GM19455 (cell line): Measurements from ENCODE around the gene FBXL15.

Experiments used
- ATAC-seq: cut with Tn5 transposase; IDR thresholded peaks from one replicate; pipeline ENCODE4 v1.9.1; 2021; ENCODE audit not compliant: unreplicated experiment

The FBXL15 gene

DNA sequence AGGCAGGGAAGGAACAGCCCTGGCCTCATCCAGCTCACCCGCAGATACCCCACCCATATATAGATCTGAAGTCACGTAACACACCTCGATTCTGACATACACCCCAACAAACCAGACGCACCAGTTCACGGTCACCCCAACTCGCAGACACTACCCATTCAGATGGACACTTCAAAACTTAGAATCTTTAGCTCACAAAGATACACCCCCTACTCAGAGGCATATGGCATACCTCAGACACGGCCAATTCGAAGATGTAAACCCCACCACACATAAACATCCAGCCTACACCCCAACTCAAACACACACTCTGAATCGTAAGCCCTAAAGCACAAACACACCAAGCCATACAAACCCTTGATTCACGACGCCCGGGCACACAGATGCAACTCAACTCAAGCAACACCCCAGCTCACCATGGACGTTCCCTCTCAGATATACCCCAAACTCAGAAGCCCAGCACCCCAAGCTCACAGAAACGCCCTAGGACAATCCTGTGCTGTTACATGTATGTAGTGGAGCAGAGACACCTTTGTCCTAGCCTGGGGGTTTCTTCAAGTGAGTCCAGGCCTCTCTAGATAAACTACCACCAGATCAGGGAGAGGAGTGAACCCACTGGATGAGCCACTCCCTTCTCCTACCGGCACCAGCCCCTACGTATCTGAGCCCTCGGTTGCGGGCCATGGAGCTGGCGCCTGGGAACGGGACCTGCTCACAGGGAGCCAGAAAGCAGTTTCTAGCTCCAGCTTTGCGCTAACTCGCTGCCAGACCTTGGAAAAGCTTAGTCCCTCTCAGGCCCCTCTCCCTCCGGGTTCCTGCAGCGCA is 10.8 kb upstream of the FBXL15 start:
- ATAC-seq: no peak

DNA sequence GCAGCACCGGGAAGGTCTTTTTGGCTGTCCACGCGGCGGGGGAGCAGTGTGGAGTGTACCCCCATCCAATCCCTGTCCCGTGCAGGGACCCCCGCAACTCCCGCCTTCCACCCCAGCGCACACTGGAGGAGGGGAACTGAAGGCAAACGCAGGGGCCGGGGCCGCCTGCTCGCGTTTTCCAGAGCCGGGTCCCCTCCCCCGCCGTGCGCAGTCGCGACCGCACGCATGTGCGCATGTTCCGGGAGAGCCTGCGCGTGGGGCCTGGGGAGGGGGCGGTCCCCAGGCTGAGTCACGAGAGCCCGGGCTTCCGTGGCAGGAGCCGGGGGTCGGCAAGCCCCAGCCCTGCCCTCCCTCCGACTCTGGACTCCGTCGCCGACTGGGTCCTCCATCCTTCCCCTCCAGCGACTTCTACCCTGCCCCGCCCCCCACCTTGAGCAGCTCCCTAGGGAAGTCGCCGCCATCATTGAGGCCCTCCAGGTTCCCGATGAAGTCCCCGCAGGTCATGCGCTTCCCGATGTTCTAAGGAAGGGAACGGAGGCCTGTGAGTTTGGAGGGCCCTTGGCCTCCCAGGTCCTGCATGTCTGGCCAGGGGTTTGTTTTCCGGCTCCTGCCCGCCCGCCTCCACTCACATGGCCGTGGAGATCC is 10.1 kb upstream of the FBXL15 start:
- ATAC-seq: no peak

DNA sequence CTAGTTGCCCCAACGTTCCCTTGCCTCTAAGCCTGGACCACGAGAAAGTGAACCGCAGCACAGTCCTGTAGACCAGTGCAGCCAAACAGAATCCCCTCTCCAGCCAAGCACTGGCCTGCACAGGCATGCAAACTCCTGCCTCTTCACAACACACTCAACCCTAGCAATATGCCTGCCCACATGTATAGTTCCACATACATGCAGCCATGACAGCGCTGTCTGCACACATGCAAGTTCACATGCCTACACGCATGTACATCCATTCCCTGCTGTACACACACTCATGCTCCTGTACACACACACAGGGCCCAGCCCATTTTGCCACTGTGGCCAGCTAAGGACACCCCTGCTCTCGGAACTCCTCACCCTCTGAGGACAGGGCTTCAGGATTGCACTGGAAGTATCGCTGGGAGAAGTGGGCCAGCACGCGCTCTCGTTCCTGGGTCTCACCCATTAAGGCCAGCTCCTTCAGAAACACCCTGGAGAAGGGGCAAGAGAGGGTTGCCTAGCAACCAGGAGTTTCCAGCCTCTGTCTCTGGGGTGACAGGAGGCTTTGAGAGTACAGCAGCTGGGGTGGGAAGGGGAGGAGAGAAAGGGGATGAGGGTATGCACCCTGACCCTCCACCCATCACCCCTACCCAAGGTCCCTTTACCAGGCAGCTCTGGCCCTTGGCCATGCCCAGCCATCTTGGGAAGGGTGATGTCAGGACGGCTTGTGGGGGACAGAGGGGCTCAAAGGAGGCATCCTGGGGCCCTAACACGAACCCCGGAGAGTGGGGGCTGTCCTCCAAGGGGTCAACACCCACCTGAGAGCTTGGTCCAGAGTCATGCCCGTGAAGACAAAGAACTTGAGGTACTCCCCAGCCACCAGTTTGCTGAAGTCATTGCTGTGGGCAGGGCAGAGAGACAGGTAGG is 9.0 kb upstream of the FBXL15 start:
- ATAC-seq: no peak

DNA sequence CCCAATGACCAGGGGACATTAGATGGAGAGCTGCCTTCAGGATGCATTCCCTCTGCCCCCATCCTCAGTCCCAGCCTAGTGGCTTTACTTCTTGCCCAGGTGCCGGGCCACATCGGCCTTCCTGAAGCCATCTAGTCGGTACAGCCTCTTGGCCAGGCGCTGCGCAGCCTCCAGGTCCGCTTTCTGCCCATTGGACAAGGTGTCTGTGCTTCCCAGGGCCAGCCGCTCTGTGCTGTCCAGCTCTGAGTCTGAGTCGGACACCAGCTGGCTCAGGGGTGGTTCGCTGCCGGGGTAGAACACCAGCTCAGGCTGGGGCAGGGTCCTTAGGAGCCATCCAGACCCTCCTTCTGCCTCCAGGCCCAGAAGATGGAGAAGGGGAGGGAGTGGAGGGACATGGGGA is 8.3 kb upstream of the FBXL15 start:
- no peak for ATAC-seq

DNA sequence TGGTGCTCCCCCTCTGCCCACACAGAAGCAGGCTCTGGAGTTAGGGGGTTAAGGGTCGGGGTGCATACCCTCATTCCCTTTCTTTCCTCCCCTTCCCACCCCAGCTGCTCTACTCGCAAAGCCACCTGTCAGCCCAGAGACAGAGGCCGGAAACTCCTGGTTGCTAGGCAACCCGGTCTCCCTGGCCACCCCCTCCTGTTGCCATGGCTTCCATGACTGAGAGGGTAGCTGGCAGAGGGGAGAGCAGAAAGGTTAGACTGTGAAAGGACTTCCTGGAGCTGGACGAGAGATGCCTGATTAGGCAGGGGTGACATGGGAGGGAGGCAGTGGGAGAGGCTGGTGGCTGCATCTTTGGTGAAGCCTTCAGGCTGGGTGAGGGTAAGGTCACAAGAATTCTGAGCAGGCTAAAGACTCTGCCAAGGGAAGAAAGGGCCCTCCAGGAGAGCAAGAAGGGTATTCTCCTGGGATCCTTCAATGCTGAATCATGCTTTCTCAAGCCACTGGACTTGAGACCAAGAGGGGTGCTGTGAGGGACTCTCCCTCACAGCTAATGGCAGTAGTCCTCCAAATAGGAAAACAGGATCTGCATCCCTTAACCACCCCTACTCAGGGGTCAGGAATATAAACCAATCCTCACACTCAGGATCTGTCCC is 7.5 kb upstream of the FBXL15 start:
- no peak for ATAC-seq

DNA sequence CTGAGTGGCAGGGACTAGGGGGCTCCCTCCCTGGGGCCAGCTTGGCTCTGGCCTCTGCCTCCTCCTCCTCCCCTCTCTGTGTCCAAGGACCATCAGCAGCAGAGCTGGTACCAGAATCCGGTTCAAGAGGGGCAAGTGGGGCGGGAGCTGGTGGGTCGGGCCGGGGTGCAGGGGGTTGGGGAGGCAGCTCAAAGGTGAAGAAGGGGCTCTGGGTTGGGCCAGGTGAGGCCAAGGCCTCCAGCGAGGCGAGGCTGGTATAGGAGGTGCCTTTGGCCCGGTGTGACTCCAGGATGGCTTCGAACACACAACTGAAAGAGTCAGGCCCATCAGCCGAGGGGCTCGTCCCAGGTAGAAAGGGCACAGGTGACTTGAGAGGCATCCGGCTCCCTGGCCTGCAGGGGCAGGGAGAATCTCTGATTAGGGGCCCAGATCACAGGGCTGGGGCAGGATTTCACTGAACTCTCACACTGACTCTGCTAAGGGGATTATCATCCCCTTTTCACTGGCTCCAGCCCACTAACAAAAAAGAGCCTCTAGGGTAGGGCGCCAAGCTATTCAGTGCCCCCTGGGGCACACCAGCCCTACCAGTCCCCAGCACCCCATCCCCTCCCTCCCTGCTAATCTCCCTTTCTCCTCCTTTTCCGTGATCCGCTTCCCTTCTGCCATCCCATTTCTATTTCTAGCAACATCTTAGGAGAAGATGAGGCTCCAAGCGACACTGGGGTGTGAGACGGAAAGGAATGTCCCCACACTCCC is 6.7 kb upstream of the FBXL15 start:
- ATAC-seq: no peak

DNA sequence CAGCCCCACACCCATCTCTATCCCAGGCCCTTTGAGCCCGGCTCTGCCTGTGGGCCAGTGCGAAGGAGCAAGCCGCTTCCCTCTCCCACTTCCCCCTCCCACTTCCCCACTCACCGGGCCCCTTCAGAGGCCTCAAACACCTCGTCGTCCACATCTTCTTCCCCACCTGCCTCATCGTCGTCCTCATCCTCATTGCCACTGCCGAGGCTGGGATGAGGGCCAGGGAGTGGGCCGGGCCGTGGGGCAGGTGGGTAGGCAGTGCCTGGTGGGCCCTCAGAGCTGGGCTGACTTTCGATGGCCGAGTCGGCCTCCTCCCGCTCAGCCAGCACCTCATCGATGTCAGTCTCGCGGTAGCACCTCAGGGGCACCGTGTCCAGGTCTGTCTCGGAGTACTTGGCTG is 5.9 kb upstream of the FBXL15 start:
- no peak for ATAC-seq

DNA sequence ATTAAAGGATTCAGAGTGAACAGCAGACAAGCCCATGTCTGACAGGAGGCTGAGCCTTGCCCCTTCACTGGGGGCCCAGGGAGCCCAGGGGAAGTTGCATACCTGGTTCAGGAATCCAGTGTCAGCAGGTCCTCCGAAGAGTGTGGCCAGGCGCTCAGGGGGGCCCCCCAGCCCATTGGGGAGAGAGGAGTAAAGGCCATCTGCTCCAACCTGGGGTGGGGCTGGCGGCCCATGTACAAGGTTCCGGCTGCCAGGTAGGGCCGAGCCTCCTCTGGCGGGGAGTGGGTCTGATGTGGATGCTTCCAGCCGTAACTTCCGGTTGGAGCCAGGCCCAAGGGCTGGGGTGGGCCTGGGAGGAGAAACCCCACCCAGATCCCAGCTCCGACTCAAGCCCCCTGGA is 4.4 kb upstream of the FBXL15 start:
- no peak for ATAC-seq

DNA sequence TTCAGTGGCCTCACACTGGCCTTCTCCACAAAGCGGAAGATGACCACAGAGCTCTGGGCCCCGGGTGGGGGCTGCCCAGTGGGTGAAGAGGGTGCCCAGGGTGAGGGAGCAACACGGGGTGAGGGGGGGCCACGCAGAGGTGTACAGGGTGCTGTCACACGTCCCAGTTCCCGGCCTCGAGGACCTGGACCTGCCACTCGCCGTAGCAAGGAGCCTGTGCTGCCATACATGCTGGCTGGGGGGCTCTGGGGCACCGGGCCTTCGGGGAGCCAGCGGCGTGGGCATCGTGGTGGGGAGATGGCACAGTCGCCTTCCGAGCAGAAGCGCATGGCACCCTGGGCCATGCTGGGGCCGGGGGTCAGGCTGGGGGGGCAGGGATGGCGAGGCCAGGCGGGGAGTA is 3.9 kb upstream of the FBXL15 start:
- ATAC-seq: no peak

DNA sequence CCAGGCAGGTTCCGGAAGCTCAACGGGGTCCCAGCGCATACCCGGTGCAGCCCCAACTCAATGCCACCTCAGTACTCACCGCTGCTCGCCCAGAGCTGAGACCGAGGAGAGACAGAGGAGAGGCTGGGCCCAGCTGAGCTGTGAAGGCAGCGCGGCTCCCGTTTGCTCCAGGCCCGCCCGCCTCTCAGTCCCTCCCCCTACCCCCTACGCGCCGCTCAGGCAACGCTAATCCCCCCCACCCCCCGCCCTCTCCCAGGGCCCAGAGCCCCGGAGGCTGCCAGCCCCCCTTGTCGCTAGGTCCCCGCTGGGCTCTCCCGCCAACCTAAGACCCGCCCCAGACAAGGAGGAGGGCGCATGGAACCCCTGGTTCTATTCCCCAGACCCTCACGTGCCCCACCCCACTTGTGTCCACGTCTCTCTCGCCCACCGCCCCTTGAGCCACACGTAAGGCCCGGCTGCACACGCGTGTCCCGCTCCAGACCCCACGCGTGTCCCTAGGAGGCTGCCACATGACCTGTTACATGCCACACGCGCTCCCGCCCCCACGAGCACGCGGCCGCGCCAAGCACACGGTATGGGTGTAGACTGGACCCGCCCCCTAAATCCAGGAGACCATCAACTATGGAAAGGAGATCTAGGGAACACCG is 1.9 kb upstream of the FBXL15 start, which contains the start of gene PSD:
TSS of gene PSD (minus strand) at position 164 of the 647 bp plus-strand sequence. CDS start 1,747 bp downstream, outside the sequence.
- ATAC-seq: no peak

DNA sequence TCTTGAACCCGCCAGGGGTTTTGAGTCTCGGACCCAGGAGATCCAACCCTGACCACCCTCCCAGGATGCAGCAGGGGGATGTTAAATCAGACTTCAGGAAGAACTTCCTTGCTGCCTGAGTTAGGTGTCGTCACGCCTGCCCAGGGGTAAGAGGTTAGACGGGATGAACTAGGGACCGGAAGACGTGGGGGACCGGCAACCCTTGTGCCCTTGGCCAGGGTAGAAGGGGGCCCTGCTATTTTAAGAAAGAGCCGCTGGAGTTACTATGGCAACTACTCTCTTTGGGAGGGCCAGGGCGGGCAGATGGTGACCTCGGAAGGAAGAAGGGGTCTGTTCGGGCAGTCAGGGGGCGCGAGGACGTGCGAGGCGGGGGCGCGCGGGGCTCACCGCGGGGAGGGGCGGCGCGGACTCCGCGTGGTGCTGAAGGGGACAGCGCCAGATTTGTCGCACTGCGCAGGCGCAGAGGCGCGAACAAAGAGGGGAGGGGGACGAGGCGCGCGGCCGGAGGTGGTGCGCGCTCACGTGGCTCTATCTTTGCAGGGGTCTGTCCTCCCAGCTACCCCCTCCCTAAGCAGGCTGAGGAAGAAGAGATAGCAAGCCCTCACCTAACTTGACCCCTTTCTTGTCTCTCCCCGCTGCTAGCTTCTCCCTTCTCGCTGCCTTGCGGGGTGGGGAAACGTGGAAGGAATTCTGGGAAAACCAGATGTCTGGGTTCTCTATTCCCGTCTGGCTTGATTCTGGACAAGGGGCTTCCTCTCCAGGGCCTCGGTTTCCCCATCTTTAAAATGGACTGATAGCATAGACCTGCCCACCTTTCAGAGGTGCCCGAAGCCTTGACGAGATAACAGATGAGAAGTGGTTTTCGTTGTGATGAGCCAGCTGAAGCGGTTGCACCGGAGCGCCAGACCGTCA is 1.1 kb upstream of the FBXL15 start:
- no peak for ATAC-seq

DNA sequence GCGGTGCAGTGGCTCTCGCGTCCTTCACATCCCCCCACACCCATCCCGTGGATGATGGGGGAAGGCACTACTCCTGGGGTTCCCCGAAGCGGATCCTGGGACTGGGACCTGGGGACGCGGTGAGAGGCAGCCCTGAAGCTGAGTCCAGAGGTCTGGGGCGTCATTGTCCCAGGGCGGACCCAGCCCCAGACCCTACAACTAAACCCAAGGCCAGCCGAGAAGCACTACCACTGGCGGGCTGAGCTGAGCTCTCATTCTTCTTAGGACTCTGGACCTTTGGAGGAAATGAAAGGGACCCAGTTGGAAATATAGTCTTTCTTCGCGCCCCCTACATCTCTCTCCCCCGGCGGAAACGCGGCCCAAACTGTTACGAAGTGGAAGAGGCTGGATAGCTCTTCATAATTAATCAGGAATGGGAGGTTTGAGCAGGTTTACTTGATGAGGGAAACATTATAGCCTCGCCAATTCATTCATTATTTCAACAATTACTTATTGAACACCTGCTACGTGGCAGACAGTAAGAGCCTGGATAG is 389 bp upstream of the FBXL15 start:
- ATAC-seq: no peak

DNA sequence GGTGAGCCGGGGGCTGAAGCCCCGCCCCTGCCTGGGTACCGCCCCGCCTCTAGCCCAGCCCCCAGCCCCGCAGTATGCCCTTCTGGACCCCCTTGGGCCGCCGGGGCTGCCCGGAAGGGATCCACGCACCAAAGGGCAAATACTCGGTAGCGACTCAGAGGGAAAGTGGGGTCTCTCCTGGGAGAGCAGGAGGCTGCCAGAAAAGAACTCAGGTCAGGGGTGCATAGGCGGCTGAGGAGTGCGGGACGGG is 796 bp downstream of the FBXL15 start:
- no peak for ATAC-seq

DNA sequence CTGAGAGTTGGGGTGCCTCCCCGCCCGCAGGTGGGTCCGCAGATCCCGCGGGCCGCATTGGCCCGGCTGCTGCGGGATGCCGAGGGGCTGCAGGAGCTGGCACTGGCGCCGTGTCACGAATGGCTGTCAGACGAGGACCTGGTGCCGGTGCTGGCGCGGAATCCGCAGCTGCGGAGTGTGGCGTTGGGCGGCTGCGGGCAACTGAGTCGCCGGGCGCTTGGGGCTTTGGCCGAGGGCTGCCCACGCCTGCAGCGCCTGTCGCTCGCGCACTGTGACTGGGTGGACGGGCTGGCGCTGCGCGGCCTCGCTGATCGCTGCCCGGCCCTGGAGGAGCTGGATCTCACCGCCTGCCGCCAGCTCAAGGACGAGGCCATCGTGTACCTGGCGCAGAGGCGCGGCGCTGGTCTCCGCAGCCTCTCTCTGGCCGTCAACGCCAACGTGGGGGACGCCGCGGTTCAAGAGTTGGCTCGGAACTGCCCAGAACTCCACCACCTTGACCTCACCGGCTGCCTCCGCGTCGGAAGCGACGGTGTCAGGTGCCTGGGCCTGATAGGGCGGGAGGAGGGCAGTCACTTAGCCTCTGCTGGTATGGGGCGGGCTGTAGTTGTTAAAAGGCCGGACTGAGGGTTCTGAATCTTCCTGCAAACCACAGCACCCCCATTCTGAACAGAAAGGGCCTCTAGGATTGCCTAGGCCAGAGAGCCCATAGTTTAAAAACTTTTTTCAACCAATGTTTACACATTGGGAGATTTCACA is 1.3 kb downstream of the FBXL15 start:
- no peak for ATAC-seq

DNA sequence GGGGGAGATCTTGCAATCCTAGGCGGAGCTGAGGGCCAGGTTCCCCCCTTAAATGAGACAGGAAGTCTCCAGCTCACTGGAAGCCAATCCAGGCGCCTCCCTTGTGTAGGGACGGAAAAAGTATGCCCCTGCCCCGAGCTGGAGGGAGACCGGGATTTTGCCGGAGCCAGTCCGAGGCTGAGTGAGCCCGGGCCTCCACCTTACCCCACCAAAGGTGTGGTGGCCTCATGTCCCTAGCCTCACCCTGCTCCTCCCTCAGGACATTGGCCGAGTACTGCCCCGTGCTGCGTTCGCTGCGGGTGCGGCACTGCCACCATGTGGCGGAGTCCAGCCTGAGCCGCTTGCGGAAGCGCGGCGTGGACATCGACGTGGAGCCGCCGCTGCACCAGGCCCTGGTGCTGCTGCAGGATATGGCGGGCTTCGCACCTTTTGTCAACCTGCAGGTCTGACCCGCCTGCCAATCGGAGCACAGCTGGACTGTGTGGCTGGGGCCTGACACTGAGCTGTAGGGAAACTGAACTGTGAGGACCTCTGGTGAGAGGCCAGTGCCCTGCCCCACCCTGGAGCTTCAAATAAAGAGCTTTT is 2.0 kb downstream of the FBXL15 start:
- ATAC-seq: no peak

DNA sequence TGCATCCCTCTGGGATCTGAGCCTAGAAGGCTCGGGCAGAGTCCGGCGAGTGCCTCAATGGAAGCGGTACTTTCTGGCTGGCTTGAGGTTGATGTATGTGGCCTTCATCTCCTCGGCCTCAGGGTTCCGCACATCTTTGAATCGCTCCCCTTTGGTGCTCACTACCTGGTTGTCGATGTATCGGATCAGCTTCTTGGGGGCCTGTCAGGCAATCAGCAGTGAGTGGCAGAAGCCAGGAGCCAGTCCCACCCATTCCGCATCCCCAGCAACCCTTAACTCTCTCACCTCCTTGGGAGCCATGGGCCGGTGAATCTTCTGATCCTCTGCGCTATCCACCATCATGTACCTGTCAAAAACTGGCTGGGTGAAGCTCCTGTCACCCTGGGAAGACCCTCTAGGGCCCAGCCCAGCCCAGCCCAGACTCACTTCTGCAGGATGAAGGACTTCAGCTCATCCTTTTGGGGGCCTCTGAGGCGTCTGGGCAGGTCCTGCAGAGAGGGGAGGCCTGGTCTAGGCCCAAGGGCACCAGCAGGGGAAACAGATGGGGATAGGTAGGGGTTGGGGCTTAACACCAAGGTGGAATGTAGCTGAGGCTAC is 2.8 kb downstream of the FBXL15 start:
- ATAC-seq: no peak

DNA sequence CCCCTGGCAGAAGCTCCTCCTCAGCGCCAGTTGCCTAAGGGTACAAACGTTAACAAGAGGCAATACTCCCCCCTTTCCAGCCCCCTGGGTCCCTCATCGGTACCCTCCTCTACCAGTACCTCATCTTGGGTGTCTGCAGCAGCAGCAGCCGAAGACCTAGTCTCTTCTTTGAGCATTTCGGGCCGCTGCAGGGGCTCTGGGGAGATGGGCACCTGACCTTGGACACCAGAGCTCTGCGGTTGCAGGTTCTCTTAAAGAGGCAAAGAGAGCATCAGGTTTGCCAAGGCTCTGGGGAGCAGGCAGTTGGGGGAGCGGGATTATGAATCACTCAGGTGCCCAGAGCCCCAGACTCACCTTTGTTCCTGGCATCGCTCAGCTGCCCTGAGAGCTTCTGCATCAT is 3.5 kb downstream of the FBXL15 start:
- no peak for ATAC-seq
